ENCODE measurements around the gene HAPSTR1. TPM values are rescaled to one million over a fixed set of nuclear protein-coding genes. Genes with fewer than 3 reads are reported as not detected.
"Not testable (repeated sequence)": the region's sequence is repeated elsewhere in the genome, so short reads cannot be mapped to it uniquely, and the experiment has no call there.

HAPSTR1 gene
- total and polyA plus RNA-seq, 2 of the 4 experiments (the other 2 are of a cell fraction): 22.2 to 56.5 TPM

DNA sequence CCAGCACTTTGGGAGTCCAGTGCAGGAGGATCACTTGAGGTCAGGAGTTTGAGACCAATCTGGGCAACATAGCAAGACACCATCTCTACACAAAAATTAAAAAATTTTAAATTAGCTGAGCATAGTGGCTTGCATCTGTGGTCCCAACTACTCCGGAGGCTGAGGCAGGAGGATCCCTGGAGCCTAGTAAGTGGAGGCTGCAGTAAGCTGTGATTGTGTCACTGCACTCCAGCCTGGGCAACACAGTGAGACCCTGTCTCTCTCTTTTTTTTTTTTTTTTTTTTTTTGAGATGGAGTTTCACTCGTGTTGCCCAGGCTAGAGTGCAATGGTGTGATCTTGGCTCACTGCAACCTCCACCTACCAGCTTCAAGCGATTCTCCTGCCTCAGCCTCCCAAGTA is 45.9 kb upstream of the HAPSTR1 start:
- H3K36me3 ChIP-seq (ENCODE audit: control insufficient read depth, insufficient read depth, low read length); H3K18ac ChIP-seq (ENCODE audit: low read depth, low read length); H2AK5ac ChIP-seq (ENCODE audit: low read depth, low read length); H3K4me2 ChIP-seq (ENCODE audit: low read depth, low read length); ATAC-seq (ENCODE audit: low read depth); H2AFZ ChIP-seq (replicated peaks; ENCODE audit: low read length, poor library complexity); BruUV-seq (replicated peaks); H3K14ac ChIP-seq (replicated peaks; ENCODE audit: low read depth, low read length); CTCF ChIA-PET; H2BK120ac ChIP-seq (ENCODE audit: low read depth, low read length); H3K56ac ChIP-seq (ENCODE audit: extremely low read depth, insufficient read depth, low read length); H4K20me1 ChIP-seq (ENCODE audit: insufficient read depth, low read length); H3K4ac ChIP-seq (ENCODE audit: low read depth, low read length); H3K27ac ChIP-seq (ENCODE audit: insufficient read depth, low read length); DNase-seq; H2BK20ac ChIP-seq (ENCODE audit: low read depth, low read length); H3K9me3 ChIP-seq (ENCODE audit: control insufficient read depth, insufficient read depth, low read length); H4K91ac ChIP-seq (ENCODE audit: insufficient read depth, low read depth, low read length); H2BK5ac ChIP-seq (ENCODE audit: low read depth, low read length, poor library complexity, severe bottlenecking); H2BK15ac ChIP-seq (ENCODE audit: low read depth, low read length); H3K4me3 ChIP-seq (ENCODE audit: insufficient read depth, low read depth, low read length); H2AK9ac ChIP-seq (replicated peaks; ENCODE audit: low read depth, low read length, poor library complexity); H3K9ac ChIP-seq (ENCODE audit: low read depth, low read length); H3K23ac ChIP-seq (ENCODE audit: low read depth, low read length); H4K5ac ChIP-seq (ENCODE audit: low read depth, low read length); H4K8ac ChIP-seq (ENCODE audit: low read depth in 2 of 2, low read length in 2 of 2); H3K27me3 ChIP-seq (ENCODE audit: control insufficient read depth, insufficient read depth, low read length); dilution Hi-C loops (cut with HindIII; ENCODE audit: low sequenced_read_pairs, unreplicated experiment); POLR2A ChIA-PET (ENCODE audit: unreplicated experiment): not testable (repeated sequence)
- WGBS, 2 experiments (ENCODE audit: extremely low coverage in 2 of 2, insufficient read length in 1 of 2): no CpG with 5 or more reads among the region's 3 CpGs
- intact Hi-C loops (cut with micrococcal nuclease) (loop anchor here (5.0 kb wide), 1 partner anchor 83 kb away; the partner anchor contains the start of gene USP7), in situ Hi-C loops (cut with MboI; ENCODE audit: low sequenced_read_pairs) (loop anchor here (5.0 kb wide), 1 partner anchor 57 kb away; no protein-coding TSS in a partner anchor)
- H3K79me1 ChIP-seq (ENCODE audit: low read depth in 1 of 2, low read length in 2 of 2): peaks cover 0 to 13% of the 10 kb centered on the region in 2 experiments; a peak in 2 of 4 replicates
- H3K4me1 ChIP-seq (ENCODE audit: control insufficient read depth, insufficient read depth, low read length): peaks cover 16% of the 10 kb centered on the region
- peaks cover 11% of the 10 kb centered on the region for H3K9me1 ChIP-seq (ENCODE audit: insufficient read depth, low read length)

Measured in IMR-90 (cell line).